ENCODE measurements around the gene PSMB10.
"Not testable (repeated sequence)": the region's sequence is repeated elsewhere in the genome, so short reads cannot be mapped to it uniquely, and the experiment has no call there.

PSMB10 gene

GRCh38 chr16:67924140-67924906 is 12.3 kb downstream of the PSMB10 start:
- DNase-seq (ENCODE audit: low spot score): no peak

GRCh38 chr16:67923414-67924116 is 13.1 kb downstream of the PSMB10 start:
- no peak for DNase-seq (ENCODE audit: low spot score)

GRCh38 chr16:67922740-67923139 is 13.9 kb downstream of the PSMB10 start:
- DNase-seq (ENCODE audit: low spot score): no peak

GRCh38 chr16:67922221-67922620 is 14.4 kb downstream of the PSMB10 start:
- DNase-seq (ENCODE audit: low spot score): no peak

- DNase-seq (ENCODE audit: low spot score): no peak
Measured at GRCh38 chr16:67919622-67920221, 16.9 kb downstream of the PSMB10 start.

- DNase-seq (ENCODE audit: low spot score): peak; percentile 60
Measured at GRCh38 chr16:67917852-67918236, 18.8 kb downstream of the PSMB10 start.

- DNase-seq (ENCODE audit: low spot score): no peak
Measured at GRCh38 chr16:67917140-67917851, 19.4 kb downstream of the PSMB10 start.

GRCh38 chr16:67915831-67916723 is 20.6 kb downstream of the PSMB10 start:
- no peak for DNase-seq (ENCODE audit: low spot score)

- not testable (repeated sequence) for DNase-seq (ENCODE audit: low spot score)
Measured at GRCh38 chr16:67915496-67915769, 21.2 kb downstream of the PSMB10 start.

- no peak for DNase-seq (ENCODE audit: low spot score)
Measured at GRCh38 chr16:67914758-67915495, 21.7 kb downstream of the PSMB10 start.

- no peak for DNase-seq (ENCODE audit: low spot score)
Measured at GRCh38 chr16:67910158-67910557, 26.5 kb downstream of the PSMB10 start.

GRCh38 chr16:67909056-67909742 is 27.5 kb downstream of the PSMB10 start:
- DNase-seq (ENCODE audit: low spot score): no peak

GRCh38 chr16:67907397-67908180 is 29.1 kb downstream of the PSMB10 start:
- DNase-seq (ENCODE audit: low spot score): no peak

- DNase-seq (ENCODE audit: low spot score): no peak
Measured at GRCh38 chr16:67902831-67903230, 33.8 kb downstream of the PSMB10 start.

GRCh38 chr16:67901734-67902133 is 34.9 kb downstream of the PSMB10 start:
- no peak for DNase-seq (ENCODE audit: low spot score)

- DNase-seq (ENCODE audit: low spot score): no peak
Measured at GRCh38 chr16:67897231-67897630, 39.4 kb downstream of the PSMB10 start.

- no peak for DNase-seq (ENCODE audit: low spot score)
Measured at GRCh38 chr16:67893743-67894399, 42.8 kb downstream of the PSMB10 start.

GRCh38 chr16:67892899-67893742 is 43.5 kb downstream of the PSMB10 start, which contains the start of gene PSKH1:
Gene PSKH1, plus strand, starts transcription at chr16:67893254. Its CDS starts 15,496 bp downstream, at chr16:67908750.
- DNase-seq (ENCODE audit: low spot score): peak; percentile 92

All from CD4-positive, alpha-beta T cell treated with Interleukin-15 for 4 hours (primary cell).